IPS-15b (cell line): ENCODE data around the gene DOCK2.

Source experiments
- H3K27me3 ChIP-seq: one replicate; pipeline ENCODE4 v1.6.1; 2013; ENCODE audit warnings: low read length; ENCODE audit not compliant: control insufficient read depth, insufficient read depth
- H3K36me3 ChIP-seq: one replicate; pipeline ENCODE4 v1.6.1; 2013; ENCODE audit warnings: low read length; ENCODE audit not compliant: control insufficient read depth, insufficient read depth
- H3K4me1 ChIP-seq: one replicate; pipeline ENCODE4 v1.6.1; 2013; ENCODE audit warnings: mild to moderate bottlenecking, low read length; ENCODE audit not compliant: control insufficient read depth, insufficient read depth
- H3K4me3 ChIP-seq: one replicate; pipeline ENCODE4 v1.5.1; 2013; ENCODE audit warnings: low read depth, low read length
- H3K9ac ChIP-seq: one replicate; pipeline ENCODE4 v1.6.1; 2013; ENCODE audit warnings: low read depth, mild to moderate bottlenecking, low read length
- H3K9me3 ChIP-seq: one replicate; pipeline ENCODE4 v1.6.1; 2013; ENCODE audit warnings: mild to moderate bottlenecking, low read length; ENCODE audit not compliant: control insufficient read depth, insufficient read depth

DOCK2 gene

GRCh38 chr5:169991115-169991869 is 354.2 kb downstream of the DOCK2 start:
- Histone ChIP-seq H3K9ac (no peak overlapping the region), H3K36me3 (no peaks in the 10 kb centered on the region), H3K4me1 (peaks cover 4% of the 10 kb centered on the region), H3K27me3 (no peaks in the 10 kb centered on the region), H3K9me3 (no peaks in the 10 kb centered on the region), H3K4me3 (no peak overlapping the region)

DNA sequence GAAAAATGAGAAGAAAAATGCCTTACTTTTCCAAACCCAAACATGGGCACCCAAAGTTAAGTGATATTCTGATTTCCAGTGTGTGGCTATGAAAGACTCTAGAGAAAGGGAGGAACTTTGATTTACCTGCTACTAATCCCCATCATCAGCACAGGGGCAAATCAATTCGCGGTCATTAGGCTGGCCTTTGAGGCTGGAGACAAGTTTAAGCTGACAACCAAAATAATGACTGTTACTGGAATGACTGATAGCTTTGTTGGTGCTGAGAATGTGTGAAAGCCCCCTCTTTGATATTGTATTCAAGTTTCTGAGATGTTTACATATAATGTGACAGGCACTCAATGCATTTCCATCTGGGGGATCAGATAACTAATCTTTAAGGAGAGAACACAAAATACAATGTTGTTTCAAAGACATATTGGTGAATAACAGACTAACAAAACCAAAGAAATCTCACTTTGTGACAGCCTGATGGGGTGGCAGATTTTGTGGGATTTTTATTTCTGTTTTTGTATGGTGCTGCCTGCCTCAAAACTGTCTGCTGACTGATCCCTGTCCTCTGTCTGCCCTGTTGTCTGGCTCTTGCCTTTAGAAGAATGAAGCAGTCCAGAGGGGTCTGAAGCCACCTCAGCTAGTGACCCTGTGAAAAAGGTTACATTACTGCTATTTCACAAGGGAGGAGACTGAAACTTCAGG is 355.9 kb downstream of the DOCK2 start:
- Histone ChIP-seq H3K9ac (no peak overlapping the region), H3K27me3 (no peaks in the 10 kb centered on the region), H3K4me1 (peaks cover 4% of the 10 kb centered on the region), H3K4me3 (no peak overlapping the region), H3K9me3 (no peaks in the 10 kb centered on the region), H3K36me3 (no peaks in the 10 kb centered on the region)

DNA sequence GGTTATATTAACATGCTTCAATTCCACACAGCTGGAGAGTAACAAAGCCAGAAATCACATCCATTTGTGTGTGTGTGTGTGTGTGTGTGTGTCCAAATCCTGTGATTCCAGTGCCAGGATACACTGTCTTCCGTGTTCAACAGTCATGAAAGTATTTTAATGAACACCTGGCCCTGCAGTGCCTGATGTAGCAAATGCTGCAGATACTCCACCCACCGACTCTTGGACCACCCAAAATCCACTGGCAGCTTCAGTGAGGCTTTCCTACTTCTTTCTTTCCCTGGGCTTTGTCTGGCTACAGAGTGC is 356.4 kb downstream of the DOCK2 start:
- Histone ChIP-seq H3K9me3 (no peaks in the 10 kb centered on the region), H3K36me3 (no peaks in the 10 kb centered on the region), H3K27me3 (no peaks in the 10 kb centered on the region)

DNA sequence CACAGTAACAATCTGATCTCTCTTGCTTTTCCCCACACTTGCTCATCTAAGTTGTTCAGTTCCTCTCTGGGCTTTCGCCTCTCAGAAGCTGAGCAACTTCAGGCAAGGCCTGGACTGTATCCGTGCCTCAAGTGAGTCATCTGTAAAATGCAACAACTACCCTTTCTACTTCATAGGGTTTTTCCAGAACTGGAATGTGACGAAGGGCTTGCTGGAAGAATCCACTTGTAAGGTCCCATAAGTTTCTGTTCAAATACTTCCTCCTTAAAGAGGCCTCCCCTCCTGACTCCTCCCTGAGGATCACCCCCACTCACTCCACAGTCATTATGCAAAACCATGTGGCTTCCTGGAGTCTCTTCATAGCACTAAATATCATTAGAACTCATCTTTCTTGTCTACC is 360.7 kb downstream of the DOCK2 start:
- H3K36me3 ChIP-seq = no peaks in the 10 kb centered on the region

More for the DNA sequence above, 356.4 kb downstream of the DOCK2 start:
- H3K9ac ChIP-seq = no peak overlapping the region
- peaks cover 4% of the 10 kb centered on the region for H3K4me1 ChIP-seq
- H3K4me3 ChIP-seq = no peak overlapping the region

GRCh38 chr5:169999621-170000020 is 362.5 kb downstream of the DOCK2 start:
- Histone ChIP-seq H3K36me3 (no peaks in the 10 kb centered on the region), H3K27me3 (no peaks in the 10 kb centered on the region), H3K4me1 (peaks cover 4% of the 10 kb centered on the region), H3K4me3 (no peak overlapping the region), H3K9me3 (no peaks in the 10 kb centered on the region), H3K9ac (no peak overlapping the region)

More for the DNA sequence above, 360.7 kb downstream of the DOCK2 start:
- peaks cover 4% of the 10 kb centered on the region for H3K4me1 ChIP-seq
- H3K27me3 ChIP-seq = no peaks in the 10 kb centered on the region
- H3K4me3 ChIP-seq = no peak overlapping the region
- H3K9ac ChIP-seq = no peak overlapping the region
- H3K9me3 ChIP-seq = no peaks in the 10 kb centered on the region

GRCh38 chr5:170000155-170000554 is 363.1 kb downstream of the DOCK2 start:
- H3K9me3 ChIP-seq = no peaks in the 10 kb centered on the region
- H3K4me3 ChIP-seq = no peak overlapping the region
- peaks cover 4% of the 10 kb centered on the region for H3K4me1 ChIP-seq
- no peaks in the 10 kb centered on the region for H3K27me3 ChIP-seq
- no peaks in the 10 kb centered on the region for H3K36me3 ChIP-seq
- no peak overlapping the region for H3K9ac ChIP-seq

DNA sequence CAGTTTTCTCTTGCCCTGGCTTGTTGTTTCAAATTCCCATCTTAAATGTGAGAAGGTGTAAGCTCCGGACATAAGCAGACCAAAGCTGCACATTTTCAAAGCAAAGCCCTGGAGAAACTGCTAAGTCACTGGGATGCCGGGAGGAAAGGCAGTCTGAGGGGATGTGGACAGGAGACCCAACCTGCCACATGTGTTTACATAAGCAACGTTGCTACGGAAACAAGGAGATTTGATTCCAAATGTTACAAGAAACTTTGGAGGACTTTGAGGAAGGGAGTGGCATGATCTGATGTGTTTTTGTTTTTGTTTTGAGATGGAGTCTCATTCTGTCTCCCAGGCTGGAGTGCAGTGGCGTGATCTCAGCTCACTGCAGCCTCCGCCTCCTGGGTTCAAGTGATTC is 368.9 kb downstream of the DOCK2 start:
- Histone ChIP-seq H3K36me3 (no peaks in the 10 kb centered on the region), H3K4me3 (no peak overlapping the region), H3K9me3 (no peaks in the 10 kb centered on the region), H3K9ac (no peak overlapping the region), H3K4me1 (peaks cover 3% of the 10 kb centered on the region), H3K27me3 (no peaks in the 10 kb centered on the region)

DNA sequence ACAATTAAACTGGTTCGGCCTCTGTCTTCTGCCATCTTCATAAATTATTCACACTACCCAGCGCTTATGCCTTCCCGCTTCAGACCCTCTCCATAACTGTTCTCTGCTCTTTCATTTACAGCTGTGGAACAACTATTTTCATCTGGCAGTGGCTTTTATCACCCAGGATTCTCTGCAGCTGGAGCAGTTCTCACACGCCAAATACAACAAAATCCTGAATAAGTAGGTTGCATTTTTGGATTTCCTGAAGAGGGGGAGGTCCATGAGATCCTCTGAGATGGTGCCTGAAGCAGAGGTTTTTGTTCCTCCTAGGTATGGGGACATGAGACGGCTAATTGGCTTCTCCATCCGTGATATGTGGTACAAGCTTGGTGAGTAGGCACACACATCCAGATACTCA is 371.3 kb downstream of the DOCK2 start:
- Histone ChIP-seq H3K4me1 (peaks cover 3% of the 10 kb centered on the region), H3K27me3 (no peaks in the 10 kb centered on the region), H3K36me3 (no peaks in the 10 kb centered on the region), H3K4me3 (no peak overlapping the region), H3K9ac (no peak overlapping the region), H3K9me3 (no peaks in the 10 kb centered on the region)

GRCh38 chr5:170010595-170010994 is 373.5 kb downstream of the DOCK2 start:
- Histone ChIP-seq H3K36me3 (no peaks in the 10 kb centered on the region), H3K27me3 (no peaks in the 10 kb centered on the region), H3K4me3 (no peak overlapping the region), H3K4me1 (peaks cover 3% of the 10 kb centered on the region), H3K9ac (no peak overlapping the region), H3K9me3 (no peaks in the 10 kb centered on the region)

DNA sequence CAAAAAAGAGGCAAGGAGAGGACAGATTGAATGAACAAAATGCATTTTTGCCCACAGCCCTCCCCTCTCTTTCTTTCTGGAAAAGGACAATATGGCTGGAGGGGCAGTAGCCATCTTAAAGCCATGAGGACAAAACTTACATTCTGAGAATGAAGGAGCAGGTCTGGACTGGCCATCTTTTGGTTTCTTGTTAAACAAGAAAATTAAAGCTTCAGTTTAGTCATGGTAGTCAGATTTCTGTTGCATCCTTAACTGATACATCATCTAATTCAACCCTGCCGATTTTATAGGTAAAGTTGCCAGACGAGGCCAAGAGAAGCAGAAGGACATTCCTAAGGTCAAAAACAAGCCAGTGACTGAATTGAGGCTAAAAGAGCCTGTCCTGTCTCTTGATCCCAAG is 374.7 kb downstream of the DOCK2 start:
- Histone ChIP-seq H3K4me1 (peaks cover 3% of the 10 kb centered on the region), H3K9me3 (no peaks in the 10 kb centered on the region), H3K9ac (no peak overlapping the region), H3K36me3 (no peaks in the 10 kb centered on the region), H3K4me3 (no peak overlapping the region), H3K27me3 (no peaks in the 10 kb centered on the region)

DNA sequence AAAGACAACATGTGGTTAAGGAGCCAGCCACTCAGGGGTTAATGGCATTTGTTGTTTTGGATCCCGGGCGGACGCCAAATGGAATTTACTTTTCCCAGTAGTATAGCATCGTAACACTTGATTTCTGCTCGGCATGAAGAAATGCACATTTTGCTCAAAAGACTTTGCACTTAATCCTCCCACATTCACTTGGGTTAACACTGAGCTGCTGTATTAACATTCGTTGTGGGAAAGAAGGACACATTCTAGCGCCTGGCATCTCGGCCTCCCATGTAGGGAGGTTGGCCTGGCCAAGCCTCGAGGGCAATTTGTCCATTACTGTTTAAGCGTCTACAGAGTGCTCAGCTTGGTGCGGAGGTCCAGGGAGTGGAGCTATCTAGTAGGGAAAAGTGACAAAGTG is 375.5 kb downstream of the DOCK2 start:
- Histone ChIP-seq H3K36me3 (no peaks in the 10 kb centered on the region), H3K9me3 (no peaks in the 10 kb centered on the region), H3K9ac (no peak overlapping the region), H3K4me1 (peaks cover 3% of the 10 kb centered on the region), H3K4me3 (no peak overlapping the region), H3K27me3 (no peaks in the 10 kb centered on the region)

DNA sequence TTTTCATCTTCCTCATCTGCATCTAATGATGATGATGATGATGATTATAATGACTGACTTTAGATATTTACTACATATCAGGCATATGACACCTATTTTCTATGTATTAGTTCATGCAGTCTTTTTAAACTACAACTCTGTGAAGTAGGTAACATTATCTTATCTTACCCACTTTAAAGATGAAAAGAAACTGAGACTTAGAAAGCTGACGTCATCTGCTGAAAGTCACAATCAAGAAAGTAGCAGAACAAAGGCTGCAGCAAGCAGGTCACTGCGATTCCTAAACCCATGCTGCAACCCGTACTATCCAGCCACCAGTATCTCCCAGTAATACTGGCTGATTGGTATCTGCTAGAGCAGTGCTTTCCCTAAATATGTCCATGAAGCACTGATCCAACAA is 383.3 kb downstream of the DOCK2 start:
- Histone ChIP-seq H3K27me3 (no peaks in the 10 kb centered on the region), H3K4me3 (no peak overlapping the region), H3K9ac (no peak overlapping the region), H3K9me3 (no peaks in the 10 kb centered on the region), H3K4me1 (no peaks in the 10 kb centered on the region), H3K36me3 (no peaks in the 10 kb centered on the region)
